B cell (primary cell): ENCODE measurements around the gene RGS19. TPM values are rescaled to one million over a fixed set of nuclear protein-coding genes. Genes with fewer than 3 reads are reported as not detected.
A peak's percentile ranks its signal among the peaks of the same experiment; 100 is the strongest.

Experiments
- ATAC-seq: fragments of 200-7000 bp; cut with Tn5 transposase; one replicate; pipeline ENCODE4 v1.10.0; 2021; ENCODE audit warnings: low read depth, mild to moderate bottlenecking, moderate number of reproducible peaks, moderate library complexity
- CTCF ChIA-PET: fragments of 350-600 bp; sonication (Branson Sonifier 250); formaldehyde crosslinking; loops from one replicate; lab custom pipeline; 2021; ENCODE audit warnings: antibody characterized with exemption, inconsistent platforms; lab: Charles Lee
- POLR2A ChIA-PET: fragments of 350-600 bp; sonication (Branson Sonifier 250); formaldehyde crosslinking; loops from one replicate; lab custom pipeline; 2021; ENCODE audit warnings: antibody characterized with exemption; lab: Charles Lee
- DNase-seq: peaks from one replicate; pipeline ENCODE4 v3.0.0; 2013
- H2AFZ ChIP-seq: 2 replicates; pipeline ENCODE4 v1.6.1; 2012; ENCODE audit warnings: mild to moderate bottlenecking, low read depth, low read length; ENCODE audit not compliant: insufficient read depth, poor library complexity, severe bottlenecking
- H3K27ac ChIP-seq, 2 donors: 1 replicate in 1 of 2; 2 replicates in 1 of 2; pipeline ENCODE4 v1.5.1; 2012 to 2013; ENCODE audit warnings: low read length in 2 of 2, mild to moderate bottlenecking in 2 of 2, moderate library complexity in 1 of 2
- H3K27me3 ChIP-seq, 4 experiments: fragments of 200-600 bp in 1 of 4; sonication (generic) in 1 of 4; replicated peaks in 1 of 4; 1 replicate in 2 of 4; 2 replicates in 2 of 4; pipeline versions ENCODE4 v1.6.1 to v1.7.0; 2013 to 2016; ENCODE audit warnings: low read length in 3 of 4, mild to moderate bottlenecking in 2 of 4, mixed read lengths in 1 of 4, moderate library complexity in 1 of 4; ENCODE audit not compliant: insufficient read depth in 4 of 4, control insufficient read depth in 3 of 4; ENCODE audit errors: control extremely low read depth in 1 of 4
- H3K36me3 ChIP-seq, 2 experiments: replicated peaks in 1 of 2; 1 replicate in 1 of 2; 2 replicates in 1 of 2; pipeline versions ENCODE4 v1.6.1 to v1.7.1; 2013; ENCODE audit warnings: low read length in 1 of 2; ENCODE audit not compliant: insufficient read depth in 2 of 2, control insufficient read depth in 1 of 2; ENCODE audit errors: control extremely low read depth in 1 of 2, extremely low read depth in 1 of 2
- H3K4me1 ChIP-seq, 2 donors: fragments of 200-600 bp in 1 of 2; sonication (generic) in 1 of 2; 1 replicate in 1 of 2; 2 replicates in 1 of 2; pipeline versions ENCODE4 v1.5.1 to v1.6.1; 2013 to 2017; ENCODE audit warnings: low read length in 2 of 2; ENCODE audit not compliant: control insufficient read depth in 2 of 2, insufficient read depth in 2 of 2
- H3K4me2 ChIP-seq: replicated peaks from 2 replicates; pipeline ENCODE3; 2012; ENCODE audit warnings: mild to moderate bottlenecking, low read depth, low read length; ENCODE audit not compliant: poor library complexity, severe bottlenecking
- H3K4me3 ChIP-seq, 5 experiments: fragments of 200-600 bp in 1 of 5; sonication (generic) in 1 of 5; 1 replicate in 3 of 5; 2 replicates in 2 of 5; pipeline versions ENCODE4 v1.5.1 to v1.7.0; 2011 to 2016; ENCODE audit warnings: low read length in 4 of 5, mild to moderate bottlenecking in 4 of 5, low read depth in 2 of 5, control low read depth in 1 of 5, moderate library complexity in 1 of 5; ENCODE audit not compliant: insufficient read depth in 1 of 5; ENCODE audit errors: control extremely low read depth in 1 of 5, extremely low read depth in 1 of 5
- H3K79me2 ChIP-seq: fragments of 200-600 bp; sonication (generic); one replicate; pipeline ENCODE4 v1.6.0; 2016; ENCODE audit warnings: low read length; ENCODE audit not compliant: control insufficient read depth, insufficient read depth
- H3K9ac ChIP-seq: fragments of 200-600 bp; sonication (generic); 2 replicates; pipeline ENCODE4 v1.6.1; 2017; ENCODE audit warnings: mild to moderate bottlenecking, low read length, moderate library complexity
- H3K9me3 ChIP-seq, 3 donors: one replicate each; pipeline versions ENCODE4 v1.6.1 to v1.7.1; 2013; ENCODE audit warnings: low read length in 2 of 3; ENCODE audit not compliant: control insufficient read depth in 2 of 3, insufficient read depth in 1 of 3; ENCODE audit errors: control extremely low read depth in 1 of 3
- H4K20me1 ChIP-seq: 2 replicates; pipeline ENCODE4 v1.6.0; 2012; ENCODE audit warnings: mild to moderate bottlenecking, low read length; ENCODE audit not compliant: insufficient read depth, control insufficient read depth, poor library complexity, severe bottlenecking
- H3K27ac Mint-ChIP-seq: one replicate; pipeline ENCODE4 v1.8.0; 2021; ENCODE audit warnings: mixed read lengths
- H3K27me3 Mint-ChIP-seq: one replicate; pipeline ENCODE4 v1.8.0; 2021; ENCODE audit warnings: mixed read lengths
- H3K4me1 Mint-ChIP-seq: one replicate; pipeline ENCODE4 v1.8.0; 2021; ENCODE audit warnings: mixed read lengths
- H3K4me3 Mint-ChIP-seq: one replicate; pipeline ENCODE4 v1.8.0; 2021; ENCODE audit warnings: mixed read lengths
- H3K9me3 Mint-ChIP-seq: one replicate; pipeline ENCODE4 v1.8.0; 2022; ENCODE audit warnings: mixed read lengths; ENCODE audit not compliant: insufficient read depth
- EZH2 ChIP-seq: IDR thresholded peaks from 2 replicates; pipeline ENCODE4 v1.6.1; 2012; ENCODE audit warnings: borderline replicate concordance, low read depth, mild to moderate bottlenecking, moderate library complexity, low read length; ENCODE audit not compliant: insufficient read depth, poor library complexity, severe bottlenecking
- whole genome bisulfite sequencing: methylation state at CpG from one replicate; pipeline ENCODE4 v1.1.5; 2013; ENCODE audit warnings: missing lambda C conversion rate; ENCODE audit not compliant: insufficient coverage; 5-methylcytosine and 5-hydroxymethylcytosine counted together
- intact Hi-C: fragments of 100-400 bp; cut with micrococcal nuclease; formaldehyde crosslinking; loops from one replicate; pipeline ENCODE4 v1.10.0; 2022
- polyA plus RNA-seq: library from polyadenylated mRNA; depleted of rRNA; stranded (reverse); fragments of >200 nt; gene quantifications from 2 replicates; pipeline ENCODE4 v1.2.3, GENCODE V29; 2012
- total RNA-seq, 2 donors: library from RNA; stranded (reverse); fragments of 120-200 nt in 1 of 2; gene quantifications; 1 replicate in 1 of 2; 2 replicates in 1 of 2; pipeline versions ENCODE4 v1.2.3 to v1.2.4, GENCODE V29; 2013 to 2022
- TF ChIP-seq, protein P1 (sequence below): fragments of 200-600 bp; IDR thresholded peaks from one replicate; pipeline ENCODE4 v1.8.0; 2022; ENCODE audit warnings: antibody characterized with exemption, mild to moderate bottlenecking

RGS19 gene
- total and polyA plus RNA-seq, 2 donors (not counting 1 experiment from before 2014, with no cell fraction given): 69.4 to 203 TPM

DNA sequence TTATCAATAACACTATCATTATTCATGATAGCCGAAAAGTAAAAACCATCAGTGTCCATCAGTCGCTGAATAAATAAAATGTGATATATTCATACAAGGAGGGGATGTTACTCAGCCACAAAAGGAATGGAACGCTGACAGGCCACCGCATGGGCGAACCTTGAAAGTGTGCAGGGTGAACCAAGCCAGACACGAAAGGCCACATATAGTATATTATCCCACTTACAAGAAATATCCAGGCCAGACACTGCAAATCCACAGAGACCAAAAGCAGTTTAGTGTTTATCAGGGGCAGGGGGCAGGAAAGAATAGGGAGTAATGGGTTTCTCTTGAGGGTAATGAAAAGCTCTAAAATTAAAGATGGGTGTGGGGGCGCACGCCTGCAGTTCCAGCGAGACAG lies 35.5 kb downstream of the RGS19 start:
- H3K79me2 ChIP-seq: no peaks in the 10 kb centered on the region
- peaks cover 0 to 3% (median 0%) of the 10 kb centered on the region in 3 donors for H3K9me3 ChIP-seq
- H3K4me3 ChIP-seq: no peak overlapping the region
- ChIA-PET CTCF (interaction anchor here (0.7 to 0.9 kb wide), 3 partner anchors 14 to 186 kb away, joined by 3 to 5 read pairs (median 3); no protein-coding TSS in a partner anchor), POLR2A (interaction anchor here (1.6 kb wide), 1 partner anchor 34 kb away, joined by 4 read pairs; no protein-coding TSS in a partner anchor)
- H2AFZ ChIP-seq: no peak overlapping the region
- WGBS: no CpG with 5 or more reads among the region's 9 CpGs
- Mint-ChIP-seq H3K4me1 (peaks cover 20% of the 10 kb centered on the region), H3K9me3 (no peaks in the 10 kb centered on the region), H3K4me3 (no peak overlapping the region), H3K27me3 (peaks cover 39% of the 10 kb centered on the region), H3K27ac (no peak overlapping the region)
- peaks cover 0 to 33% (median 11%) of the 10 kb centered on the region in 4 experiments for H3K27me3 ChIP-seq
- intact Hi-C loops: no loop called here
- DNase-seq (no peak), ATAC-seq (no peak)
- no peaks in the 10 kb centered on the region for H3K36me3 ChIP-seq
- no peak overlapping the region for H3K9ac ChIP-seq
- TF ChIP-seq, protein P1, sequence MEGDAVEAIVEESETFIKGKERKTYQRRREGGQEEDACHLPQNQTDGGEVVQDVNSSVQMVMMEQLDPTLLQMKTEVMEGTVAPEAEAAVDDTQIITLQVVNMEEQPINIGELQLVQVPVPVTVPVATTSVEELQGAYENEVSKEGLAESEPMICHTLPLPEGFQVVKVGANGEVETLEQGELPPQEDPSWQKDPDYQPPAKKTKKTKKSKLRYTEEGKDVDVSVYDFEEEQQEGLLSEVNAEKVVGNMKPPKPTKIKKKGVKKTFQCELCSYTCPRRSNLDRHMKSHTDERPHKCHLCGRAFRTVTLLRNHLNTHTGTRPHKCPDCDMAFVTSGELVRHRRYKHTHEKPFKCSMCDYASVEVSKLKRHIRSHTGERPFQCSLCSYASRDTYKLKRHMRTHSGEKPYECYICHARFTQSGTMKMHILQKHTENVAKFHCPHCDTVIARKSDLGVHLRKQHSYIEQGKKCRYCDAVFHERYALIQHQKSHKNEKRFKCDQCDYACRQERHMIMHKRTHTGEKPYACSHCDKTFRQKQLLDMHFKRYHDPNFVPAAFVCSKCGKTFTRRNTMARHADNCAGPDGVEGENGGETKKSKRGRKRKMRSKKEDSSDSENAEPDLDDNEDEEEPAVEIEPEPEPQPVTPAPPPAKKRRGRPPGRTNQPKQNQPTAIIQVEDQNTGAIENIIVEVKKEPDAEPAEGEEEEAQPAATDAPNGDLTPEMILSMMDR: no peak
- TF ChIP-seq EZH2: no peak
- H3K4me2 ChIP-seq: no peak overlapping the region
- peaks cover 20 to 21% of the 10 kb centered on the region in 2 donors for H3K4me1 ChIP-seq
- no peaks in the 10 kb centered on the region for H4K20me1 ChIP-seq
- no peak overlapping the region for H3K27ac ChIP-seq

DNA sequence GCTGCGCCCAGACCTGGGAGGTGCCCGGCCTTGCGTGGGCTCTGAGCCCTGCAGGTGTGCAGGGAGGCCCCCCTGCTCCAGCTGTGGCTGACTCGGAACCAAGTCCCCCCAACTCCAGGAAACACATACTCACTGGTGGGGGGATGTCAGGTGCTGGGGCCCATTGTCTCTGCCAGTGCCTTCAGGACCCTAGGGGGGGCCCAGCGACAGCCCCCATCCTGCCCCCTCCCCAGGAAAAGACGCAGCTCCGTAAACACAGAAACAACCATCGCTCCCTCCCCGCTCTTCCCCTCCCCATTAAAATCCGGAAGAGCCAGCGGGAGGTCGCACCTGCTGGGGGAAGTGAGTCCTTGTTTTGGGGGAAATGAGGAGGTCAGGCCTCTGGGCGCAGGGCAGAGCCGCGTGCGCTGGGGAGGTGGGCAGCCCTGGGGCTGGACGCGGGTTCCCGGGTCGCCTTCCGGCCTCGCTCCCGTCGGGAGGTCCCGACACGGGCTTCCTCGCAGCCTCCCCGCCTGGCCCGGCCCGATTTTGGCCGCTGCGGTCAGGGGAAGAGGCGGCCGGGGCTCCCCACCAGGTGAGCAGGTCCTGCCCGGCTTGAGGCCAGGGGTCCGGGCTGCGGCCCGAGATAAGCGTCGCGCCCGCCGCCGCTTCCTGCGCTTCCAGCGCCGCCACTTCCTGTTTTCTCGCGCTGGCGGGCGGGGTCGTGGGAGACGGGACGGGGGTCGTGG lies 37.1 kb downstream of the RGS19 start:
- no peak for ATAC-seq
- Mint-ChIP-seq H3K9me3 (no peaks in the 10 kb centered on the region), H3K4me1 (peaks cover 23% of the 10 kb centered on the region), H3K4me3 (peak overlapping the region; percentile 77), H3K27me3 (peaks cover 36% of the 10 kb centered on the region), H3K27ac (no peak overlapping the region)
- Histone ChIP-seq H3K9ac (peak overlapping the region; percentile 75), H4K20me1 (peaks cover 3% of the 10 kb centered on the region), H3K4me3 (peak overlapping the region in 4 of 5 experiments; percentile 52 to 64 (median 60)), H3K4me1 (peaks cover 31 to 32% of the 10 kb centered on the region in 2 donors), H3K79me2 (no peaks in the 10 kb centered on the region), H2AFZ (peak overlapping the region; percentile 77), H3K27ac (peak overlapping the region in 1 of 2 donors; percentile 56), H3K27me3 (peaks cover 0 to 31% (median 12%) of the 10 kb centered on the region in 4 experiments), H3K4me2 (peak overlapping the region; percentile 86), H3K36me3 (no peaks in the 10 kb centered on the region), H3K9me3 (peaks cover 0 to 3% (median 0%) of the 10 kb centered on the region in 3 donors)
- ChIA-PET POLR2A (no interaction called here), CTCF (interaction anchor here (0.7 to 6.4 kb wide), 7 partner anchors 12 to 78 kb away, joined by 3 to 108 read pairs (median 5); partner anchors contain the start of genes OPRL1 and RGS19)
- no peak for TF ChIP-seq EZH2
- TF ChIP-seq, protein P1: no peak
- WGBS: under 1% methylated on average over 29 of the region's 55 CpGs
- intact Hi-C loops: no loop called here
- peak; percentile 51 for DNase-seq
